ENCODE data around the gene ARPP21.

The ARPP21 gene

GRCh38 chr3:35674451-35675109 lies 35.3 kb downstream of the ARPP21 start:
- Histone ChIP-seq H3K4me3 (ENCODE audit: low read length, poor library complexity, severe bottlenecking) (no peak overlapping the region), H3K36me3 (ENCODE audit: insufficient read depth, low read length) (no peaks in the 10 kb centered on the region), H3K4me1 (ENCODE audit: insufficient read depth, low read length, poor library complexity, severe bottlenecking) (peaks cover 22% of the 10 kb centered on the region), H3K27me3 (ENCODE audit: insufficient read depth, low read length, poor library complexity, severe bottlenecking) (no peaks in the 10 kb centered on the region), H4K20me1 (ENCODE audit: insufficient read depth, low read length, poor library complexity, severe bottlenecking) (no peaks in the 10 kb centered on the region), H3K9ac (ENCODE audit: low read depth, low read length, poor library complexity, severe bottlenecking) (no peak overlapping the region), H2AFZ (ENCODE audit: low read length) (no peak overlapping the region), H3K9me2 (replicated peaks; ENCODE audit: low read depth, low read length) (no peaks in the 10 kb centered on the region), H3K9me3 (ENCODE audit: insufficient read depth, low read depth, low read length) (no peaks in the 10 kb centered on the region), H3K79me2 (ENCODE audit: insufficient read depth, low read length) (no peaks in the 10 kb centered on the region), H3K4me2 (ENCODE audit: low read depth, low read length, poor library complexity, severe bottlenecking) (no peak overlapping the region), H3F3A (ENCODE audit: low read depth) (no peaks in the 10 kb centered on the region)
- TF ChIP-seq, protein P1, sequence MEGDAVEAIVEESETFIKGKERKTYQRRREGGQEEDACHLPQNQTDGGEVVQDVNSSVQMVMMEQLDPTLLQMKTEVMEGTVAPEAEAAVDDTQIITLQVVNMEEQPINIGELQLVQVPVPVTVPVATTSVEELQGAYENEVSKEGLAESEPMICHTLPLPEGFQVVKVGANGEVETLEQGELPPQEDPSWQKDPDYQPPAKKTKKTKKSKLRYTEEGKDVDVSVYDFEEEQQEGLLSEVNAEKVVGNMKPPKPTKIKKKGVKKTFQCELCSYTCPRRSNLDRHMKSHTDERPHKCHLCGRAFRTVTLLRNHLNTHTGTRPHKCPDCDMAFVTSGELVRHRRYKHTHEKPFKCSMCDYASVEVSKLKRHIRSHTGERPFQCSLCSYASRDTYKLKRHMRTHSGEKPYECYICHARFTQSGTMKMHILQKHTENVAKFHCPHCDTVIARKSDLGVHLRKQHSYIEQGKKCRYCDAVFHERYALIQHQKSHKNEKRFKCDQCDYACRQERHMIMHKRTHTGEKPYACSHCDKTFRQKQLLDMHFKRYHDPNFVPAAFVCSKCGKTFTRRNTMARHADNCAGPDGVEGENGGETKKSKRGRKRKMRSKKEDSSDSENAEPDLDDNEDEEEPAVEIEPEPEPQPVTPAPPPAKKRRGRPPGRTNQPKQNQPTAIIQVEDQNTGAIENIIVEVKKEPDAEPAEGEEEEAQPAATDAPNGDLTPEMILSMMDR (conservative IDR thresholded peaks at IDR 0.05; ENCODE audit: low read length) = no peak
- no peak for TF ChIP-seq EZH2phosphoT487 (IDR thresholded peaks at IDR 0.05; ENCODE audit: borderline replicate concordance)

DNA sequence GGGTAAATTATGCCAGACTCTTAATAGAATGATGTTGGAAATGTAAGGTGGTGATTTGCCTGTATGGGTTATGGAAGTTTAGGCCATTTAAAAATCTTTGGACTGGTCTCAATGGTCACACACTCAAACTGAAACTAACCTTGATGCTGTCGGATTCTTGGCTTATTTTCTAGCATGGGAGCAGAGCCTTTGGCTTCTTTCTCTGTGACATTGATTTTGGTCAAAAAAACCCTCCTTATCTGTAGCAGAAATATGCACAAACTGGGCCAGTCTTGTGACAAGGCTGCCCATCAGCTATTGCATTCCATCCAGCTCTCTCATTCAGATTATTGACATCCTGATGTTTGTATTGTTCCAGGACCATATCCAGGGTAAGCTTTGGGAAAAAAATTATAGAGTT lies 35.9 kb downstream of the ARPP21 start:
- Histone ChIP-seq H3K4me3 (ENCODE audit: low read length, poor library complexity, severe bottlenecking) (no peak overlapping the region), H3K4me2 (ENCODE audit: low read depth, low read length, poor library complexity, severe bottlenecking) (no peak overlapping the region), H2AFZ (ENCODE audit: low read length) (no peak overlapping the region), H3K9me3 (ENCODE audit: insufficient read depth, low read depth, low read length) (no peaks in the 10 kb centered on the region), H3K36me3 (ENCODE audit: insufficient read depth, low read length) (no peaks in the 10 kb centered on the region), H3K27me3 (ENCODE audit: insufficient read depth, low read length, poor library complexity, severe bottlenecking) (no peaks in the 10 kb centered on the region), H3K9ac (ENCODE audit: low read depth, low read length, poor library complexity, severe bottlenecking) (no peak overlapping the region), H3K4me1 (ENCODE audit: insufficient read depth, low read length, poor library complexity, severe bottlenecking) (peaks cover 21% of the 10 kb centered on the region), H3K9me2 (replicated peaks; ENCODE audit: low read depth, low read length) (no peaks in the 10 kb centered on the region), H3F3A (ENCODE audit: low read depth) (no peaks in the 10 kb centered on the region), H4K20me1 (ENCODE audit: insufficient read depth, low read length, poor library complexity, severe bottlenecking) (no peaks in the 10 kb centered on the region), H3K79me2 (ENCODE audit: insufficient read depth, low read length) (no peaks in the 10 kb centered on the region)
- no peak for TF ChIP-seq EZH2phosphoT487 (IDR thresholded peaks at IDR 0.05; ENCODE audit: borderline replicate concordance)
- TF ChIP-seq, protein P1 (conservative IDR thresholded peaks at IDR 0.05; ENCODE audit: low read length) = no peak

DNA sequence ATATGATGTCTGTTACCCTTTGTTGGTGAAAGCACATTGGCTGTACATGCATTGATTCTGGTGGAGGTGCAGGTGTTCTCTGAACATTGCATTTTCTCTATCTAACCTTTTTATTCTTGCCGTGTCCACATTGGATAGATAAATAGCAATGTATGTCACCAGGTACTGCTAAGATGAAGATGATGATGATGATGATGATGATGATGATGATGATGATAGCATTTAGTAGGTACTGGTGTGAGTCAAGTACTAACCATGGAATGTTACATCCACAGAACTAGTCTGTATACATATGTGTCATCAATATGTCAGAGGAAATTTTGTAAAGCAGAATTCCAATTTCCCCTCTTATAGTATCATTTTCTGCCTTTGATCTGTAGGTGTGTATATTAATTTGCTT lies 36.3 kb downstream of the ARPP21 start:
- H3K4me1 ChIP-seq (ENCODE audit: insufficient read depth, low read length, poor library complexity, severe bottlenecking) = peaks cover 25% of the 10 kb centered on the region
- H3K27me3 ChIP-seq (ENCODE audit: insufficient read depth, low read length, poor library complexity, severe bottlenecking) = no peaks in the 10 kb centered on the region
- no peaks in the 10 kb centered on the region for H3K36me3 ChIP-seq (ENCODE audit: insufficient read depth, low read length)
- no peaks in the 10 kb centered on the region for H3K9me3 ChIP-seq (ENCODE audit: insufficient read depth, low read depth, low read length)
- no peaks in the 10 kb centered on the region for H3K79me2 ChIP-seq (ENCODE audit: insufficient read depth, low read length)
- H3K9ac ChIP-seq (ENCODE audit: low read depth, low read length, poor library complexity, severe bottlenecking) = no peak overlapping the region
- no peak overlapping the region for H2AFZ ChIP-seq (ENCODE audit: low read length)
- H3K9me2 ChIP-seq (replicated peaks; ENCODE audit: low read depth, low read length) = no peaks in the 10 kb centered on the region
- TF ChIP-seq EZH2phosphoT487 (IDR thresholded peaks at IDR 0.05; ENCODE audit: borderline replicate concordance) = no peak
- TF ChIP-seq, protein P1 (conservative IDR thresholded peaks at IDR 0.05; ENCODE audit: low read length) = no peak
- H3K4me2 ChIP-seq (ENCODE audit: low read depth, low read length, poor library complexity, severe bottlenecking) = no peak overlapping the region
- no peaks in the 10 kb centered on the region for H3F3A ChIP-seq (ENCODE audit: low read depth)
- H3K4me3 ChIP-seq (ENCODE audit: low read length, poor library complexity, severe bottlenecking) = no peak overlapping the region
- no peaks in the 10 kb centered on the region for H4K20me1 ChIP-seq (ENCODE audit: insufficient read depth, low read length, poor library complexity, severe bottlenecking)

Data from Loucy (cell line).